Stimulated activated CD4-positive, alpha-beta T cell treated with anti-CD3 and anti-CD28 coated beads, Interleukin-2, amount 100 ng/mL, for 24 hours (primary cell): ENCODE measurements around the gene NEO1.
A peak's percentile ranks its signal among the peaks of the same experiment; 100 is the strongest.
"Not testable (repeated sequence)": the region's sequence is repeated elsewhere in the genome, so short reads cannot be mapped to it uniquely, and the experiment has no call there.

Experiments
- DNase-seq, 2 donors: peaks; one replicate each; pipeline ENCODE4 v3.0.0-alpha.2; 2020

The NEO1 gene

GRCh38 chr15:73150831-73151230, 98.6 kb downstream of the NEO1 start:
- no peak for DNase-seq

- DNase-seq: no peak
These were observed 100.8 kb downstream of the NEO1 start for GRCh38 chr15:73153024-73153423.

GRCh38 chr15:73153447-73153846, 101.2 kb downstream of the NEO1 start:
- DNase-seq: no peak

GRCh38 chr15:73156431-73157191, 104.3 kb downstream of the NEO1 start:
- no peak for DNase-seq

GRCh38 chr15:73161546-73161945, 109.3 kb downstream of the NEO1 start:
- DNase-seq: no peak

GRCh38 chr15:73165435-73165834, 113.2 kb downstream of the NEO1 start:
- DNase-seq: no peak

GRCh38 chr15:73165844-73166243, 113.6 kb downstream of the NEO1 start:
- no peak for DNase-seq

GRCh38 chr15:73166711-73167110, 114.4 kb downstream of the NEO1 start:
- not testable (repeated sequence) for DNase-seq

GRCh38 chr15:73168487-73168886, 116.2 kb downstream of the NEO1 start:
- no peak for DNase-seq

GRCh38 chr15:73171711-73172110, 119.4 kb downstream of the NEO1 start:
- no peak for DNase-seq

- no peak for DNase-seq
These were observed 120.2 kb downstream of the NEO1 start for GRCh38 chr15:73172508-73172907.

GRCh38 chr15:73174171-73174570, 121.9 kb downstream of the NEO1 start:
- no peak for DNase-seq

- DNase-seq: no peak
These were observed 123.1 kb downstream of the NEO1 start for GRCh38 chr15:73175382-73175781.

- DNase-seq: no peak
These were observed 124.3 kb downstream of the NEO1 start for GRCh38 chr15:73176598-73176997.

GRCh38 chr15:73183071-73183470, 130.8 kb downstream of the NEO1 start:
- no peak for DNase-seq

GRCh38 chr15:73190189-73190601, 137.9 kb downstream of the NEO1 start:
- no peak for DNase-seq

- DNase-seq: no peak
These were observed 142.9 kb downstream of the NEO1 start for GRCh38 chr15:73195166-73195565.

GRCh38 chr15:73196113-73196512, 143.8 kb downstream of the NEO1 start:
- no peak for DNase-seq

- DNase-seq: no peak
These were observed 148.1 kb downstream of the NEO1 start for GRCh38 chr15:73200339-73200738.

- no peak for DNase-seq
These were observed 158.4 kb downstream of the NEO1 start for GRCh38 chr15:73210630-73211029.

GRCh38 chr15:73212424-73212823, 160.2 kb downstream of the NEO1 start:
- no peak for DNase-seq

GRCh38 chr15:73221450-73221849, 169.2 kb downstream of the NEO1 start:
- DNase-seq: not testable (repeated sequence)

GRCh38 chr15:73225358-73226015, 173.2 kb downstream of the NEO1 start:
- DNase-seq: peak; percentile 28 to 34

GRCh38 chr15:73226093-73226814, 174.0 kb downstream of the NEO1 start:
- DNase-seq: no peak
